H9 (cell line): ENCODE measurements around the gene PHF20. TPM values are rescaled to one million over a fixed set of nuclear protein-coding genes. Genes with fewer than 3 reads are reported as not detected.

Source experiments
- DNase-seq: peaks from one replicate; pipeline ENCODE4 v3.0.0-alpha.2; 2017
- H2AFZ ChIP-seq: one replicate; pipeline ENCODE4 v1.6.1; 2013; ENCODE audit warnings: mild to moderate bottlenecking, low read length, control low read depth, moderate library complexity
- H2AK5ac ChIP-seq: 2 replicates; pipeline ENCODE4 v1.6.1; 2013; ENCODE audit warnings: low read length, control low read depth, mixed read lengths; ENCODE audit not compliant: insufficient read length
- H2BK120ac ChIP-seq: one replicate; pipeline ENCODE4 v1.6.1; 2013; ENCODE audit warnings: low read depth, mild to moderate bottlenecking, low read length, control low read depth, inconsistent platforms; ENCODE audit not compliant: poor library complexity, severe bottlenecking
- H2BK12ac ChIP-seq: 2 replicates; pipeline ENCODE4 v1.6.1; 2013; ENCODE audit warnings: low read length, control low read depth, mixed read lengths, low read depth; ENCODE audit not compliant: insufficient read length
- H2BK15ac ChIP-seq: 2 replicates; pipeline ENCODE4 v1.6.1; 2013; ENCODE audit warnings: low read depth, low read length, control low read depth
- H2BK20ac ChIP-seq: one replicate; pipeline ENCODE4 v1.6.1; 2013; ENCODE audit warnings: low read depth, mild to moderate bottlenecking, low read length, control low read depth, inconsistent platforms; ENCODE audit not compliant: poor library complexity, severe bottlenecking
- H2BK5ac ChIP-seq: 2 replicates; pipeline ENCODE4 v1.6.1; 2013; ENCODE audit warnings: low read length, control low read depth, mixed read lengths; ENCODE audit not compliant: insufficient read length
- H3K14ac ChIP-seq: 2 replicates; pipeline ENCODE4 v1.6.1; 2013; ENCODE audit warnings: low read length, control low read depth; ENCODE audit not compliant: insufficient read depth
- H3K18ac ChIP-seq: 2 replicates; pipeline ENCODE4 v1.6.1; 2013; ENCODE audit warnings: low read depth, mild to moderate bottlenecking, mixed read lengths, low read length, control low read depth; ENCODE audit not compliant: insufficient read length
- H3K23ac ChIP-seq: 2 replicates; pipeline ENCODE4 v1.6.1; 2013; ENCODE audit warnings: low read length, control low read depth, mixed read lengths, low read depth; ENCODE audit not compliant: insufficient read length
- H3K23me2 ChIP-seq: 2 replicates; pipeline ENCODE4 v1.6.1; 2013; ENCODE audit warnings: low read depth, mild to moderate bottlenecking, mixed read lengths, low read length, control low read depth; ENCODE audit not compliant: insufficient read length, poor library complexity, severe bottlenecking
- H3K27ac ChIP-seq: 2 replicates; pipeline ENCODE4 v1.5.1; 2013; ENCODE audit warnings: low read length, control low read depth, mixed read lengths, low read depth; ENCODE audit not compliant: insufficient read length
- H3K27me3 ChIP-seq: 2 replicates; pipeline ENCODE4 v1.6.1; 2013; ENCODE audit warnings: low read length, control low read depth, inconsistent platforms; ENCODE audit not compliant: insufficient read depth
- H3K4ac ChIP-seq: 2 replicates; pipeline ENCODE4 v1.6.1; 2013; ENCODE audit warnings: low read depth, mild to moderate bottlenecking, control low read depth, inconsistent platforms, low read length, moderate library complexity
- H3K4me1 ChIP-seq: 2 replicates; pipeline ENCODE4 v1.6.1; 2013; ENCODE audit warnings: low read length, control low read depth, inconsistent platforms; ENCODE audit not compliant: insufficient read depth
- H3K4me2 ChIP-seq: 2 replicates; pipeline ENCODE4 v1.6.1; 2013; ENCODE audit warnings: low read length, control low read depth, mixed read lengths; ENCODE audit not compliant: insufficient read length, insufficient read depth
- H3K56ac ChIP-seq: 2 replicates; pipeline ENCODE4 v1.6.1; 2013; ENCODE audit warnings: low read depth, mild to moderate bottlenecking, mixed read lengths, low read length, control low read depth; ENCODE audit not compliant: insufficient read length
- H3K79me1 ChIP-seq: 2 replicates; pipeline ENCODE4 v1.6.1; 2013; ENCODE audit warnings: low read depth, mild to moderate bottlenecking, moderate library complexity, low read length, control low read depth, inconsistent platforms; ENCODE audit not compliant: insufficient read depth, poor library complexity, severe bottlenecking
- H3K79me2 ChIP-seq: 2 replicates; pipeline ENCODE4 v1.6.1; 2013; ENCODE audit warnings: low read length, control low read depth, inconsistent platforms; ENCODE audit not compliant: insufficient read depth
- H3K9ac ChIP-seq: 2 replicates; pipeline ENCODE4 v1.6.1; 2013; ENCODE audit warnings: low read length, control low read depth, mixed read lengths; ENCODE audit not compliant: insufficient read length; ENCODE audit errors: extremely low read depth
- H3K9me3 ChIP-seq: one replicate; pipeline ENCODE4 v1.6.1; 2013; ENCODE audit warnings: low read depth, low read length, inconsistent platforms; ENCODE audit not compliant: control insufficient read depth
- H3T11ph ChIP-seq: one replicate; pipeline ENCODE4 v1.6.1; 2013; ENCODE audit warnings: mild to moderate bottlenecking, low read length, control low read depth, inconsistent platforms
- H4K20me1 ChIP-seq: one replicate; pipeline ENCODE4 v1.6.1; 2013; ENCODE audit not compliant: control insufficient read depth, insufficient read length, insufficient read depth
- H4K5ac ChIP-seq: 2 replicates; pipeline ENCODE4 v1.6.1; 2013; ENCODE audit warnings: low read depth, mild to moderate bottlenecking, mixed read lengths, low read length, control low read depth; ENCODE audit not compliant: insufficient read length
- H4K8ac ChIP-seq: replicated peaks from 2 replicates; pipeline ENCODE4 v1.6.1; 2013; ENCODE audit warnings: low read length, control low read depth, mixed read lengths, low read depth; ENCODE audit not compliant: insufficient read length
- H4K91ac ChIP-seq: 2 replicates; pipeline ENCODE4 v1.6.1; 2013; ENCODE audit warnings: low read depth, mild to moderate bottlenecking, moderate library complexity, mixed read lengths, low read length, control low read depth; ENCODE audit not compliant: insufficient read length
- H3K27ac Mint-ChIP-seq, 3 experiments: 2 replicates in 2 of 3; 3 replicates in 1 of 3; pipeline ENCODE4 v1.8.0; 2020 to 2021; ENCODE audit warnings: mixed read lengths in 3 of 3, mild to moderate bottlenecking in 1 of 3, moderate library complexity in 1 of 3
- H3K27me3 Mint-ChIP-seq: 2 replicates; pipeline ENCODE4 v1.8.0; 2021; ENCODE audit warnings: low read depth, mild to moderate bottlenecking, moderate library complexity, mixed read lengths
- H3K36me3 Mint-ChIP-seq, 3 experiments: 2 replicates in 2 of 3; 3 replicates in 1 of 3; pipeline ENCODE4 v1.8.0; 2020 to 2021; ENCODE audit warnings: low read depth in 3 of 3, mixed read lengths in 3 of 3; ENCODE audit not compliant: insufficient read depth in 1 of 3
- H3K4me1 Mint-ChIP-seq, 2 experiments: 2 replicates each; pipeline ENCODE4 v1.8.0; 2020; ENCODE audit warnings: mixed read lengths in 2 of 2
- H3K4me3 Mint-ChIP-seq, 2 experiments: 2 replicates in 1 of 2; 3 replicates in 1 of 2; pipeline ENCODE4 v1.8.0; 2020 to 2021; ENCODE audit warnings: mild to moderate bottlenecking in 2 of 2, mixed read lengths in 2 of 2, moderate library complexity in 1 of 2
- H3K9me3 Mint-ChIP-seq, 2 experiments: 2 replicates in 1 of 2; 3 replicates in 1 of 2; pipeline ENCODE4 v1.8.0; 2020; ENCODE audit warnings: mild to moderate bottlenecking in 2 of 2, mixed read lengths in 2 of 2, moderate library complexity in 1 of 2
- CTCF ChIP-seq: fragments of 200-600 bp; sonication (generic); conservative IDR thresholded peaks from 3 replicates; pipeline ENCODE4 v1.8.0; 2021; ENCODE audit warnings: antibody characterized with exemption, mild to moderate bottlenecking
- WGBS: extraction: QIAGEN DNeasy Blood & Tissue Kit; methylation state at CpG from one replicate; pipeline ENCODE4 v1.1.7; 2013; ENCODE audit warnings: missing lambda C conversion rate, low lambda C conversion rate, mixed read lengths; ENCODE audit not compliant: insufficient read length; ENCODE audit errors: extremely low coverage; 5-methylcytosine and 5-hydroxymethylcytosine counted together
- total RNA-seq: library from RNA; stranded (reverse); gene quantifications from 2 replicates; pipeline ENCODE4 v1.2.1, GENCODE V29; 2021

Gene PHF20
- total RNA-seq, 1 experiment from 2014 or later, result 50.3 TPM

- Histone ChIP-seq H2BK12ac (no peak overlapping the region), H3K4me2 (no peak overlapping the region), H3T11ph (no peak overlapping the region), H3K9ac (no peak overlapping the region), H3K18ac (no peak overlapping the region), H3K23me2 (no peaks in the 10 kb centered on the region), H2BK20ac (no peak overlapping the region), H2BK120ac (no peak overlapping the region), H4K91ac (no peak overlapping the region), H2AFZ (no peak overlapping the region), H2BK15ac (no peak overlapping the region), H4K5ac (no peak overlapping the region), H4K20me1 (no peaks in the 10 kb centered on the region), H4K8ac (no peak overlapping the region), H3K9me3 (no peaks in the 10 kb centered on the region), H3K14ac (no peak overlapping the region), H2BK5ac (no peak overlapping the region), H3K79me2 (no peaks in the 10 kb centered on the region), H3K27me3 (no peaks in the 10 kb centered on the region), H3K79me1 (peaks cover 2% of the 10 kb centered on the region), H3K4me1 (no peaks in the 10 kb centered on the region), H3K27ac (no peak overlapping the region), H3K4ac (no peak overlapping the region), H3K23ac (no peak overlapping the region), H3K56ac (no peak overlapping the region), H2AK5ac (no peak overlapping the region)
- WGBS, result no CpG with 5 or more reads among the region's 3 CpGs
- H3K9me3 Mint-ChIP-seq, result no peaks in the 10 kb centered on the region
- no peak overlapping the region for H3K4me3 Mint-ChIP-seq
- H3K27ac Mint-ChIP-seq, result no peak overlapping the region
- no peak for DNase-seq
- H3K36me3 Mint-ChIP-seq, result peaks cover 12 to 49% (median 42%) of the 10 kb centered on the region in 3 experiments
- peaks cover 2 to 4% of the 10 kb centered on the region in 2 experiments; a peak in 2 of 4 replicates for H3K4me1 Mint-ChIP-seq
- no peaks in the 10 kb centered on the region for H3K27me3 Mint-ChIP-seq
- TF ChIP-seq CTCF, result no peak
Observed at GRCh38 chr20:35806075-35806474, 34.3 kb downstream of the PHF20 start.
